ENCODE data around the gene PRF1. TPM values are rescaled to one million over a fixed set of nuclear protein-coding genes. Genes with fewer than 3 reads are reported as not detected.

Gene PRF1
- total and polyA plus RNA-seq, 2 experiments from 2014 or later = not detected

DNA sequence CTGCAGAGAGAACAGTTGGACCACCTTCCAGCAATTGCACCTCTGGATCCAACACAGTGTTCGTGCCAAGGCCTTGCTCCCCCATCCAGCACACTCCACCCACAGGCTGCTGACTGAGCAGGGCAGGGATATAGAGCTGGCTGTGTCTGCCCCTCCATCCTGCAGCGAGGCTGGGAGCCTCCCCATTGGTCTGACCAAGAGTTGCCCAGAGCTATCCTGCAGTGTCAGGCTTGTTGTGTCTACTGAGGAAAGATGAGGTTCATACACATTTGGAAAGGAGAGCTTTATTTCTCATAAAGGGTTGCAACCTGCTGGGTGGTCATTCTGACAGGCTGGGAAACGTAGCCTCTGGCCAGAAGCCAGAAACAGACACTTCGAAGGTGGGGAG lies 27.1 kb downstream of the PRF1 start:
- no peak overlapping the region for H3K4me2 ChIP-seq
- no peaks in the 10 kb centered on the region for H3K9me3 ChIP-seq (ENCODE audit: low read depth)
- H4K20me1 ChIP-seq (ENCODE audit: insufficient read depth, poor library complexity, severe bottlenecking) = no peaks in the 10 kb centered on the region
- no peaks in the 10 kb centered on the region for H3K79me2 ChIP-seq
- no peak overlapping the region for H2AFZ ChIP-seq
- H3K27me3 ChIP-seq = no peaks in the 10 kb centered on the region
- H3K36me3 ChIP-seq (replicated peaks; ENCODE audit: insufficient read depth, low read depth) = no peaks in the 10 kb centered on the region
- TF ChIP-seq EZH2phosphoT487 (IDR thresholded peaks at IDR 0.05; ENCODE audit: low read depth, severe bottlenecking, unreplicated experiment) = no peak
- TF ChIP-seq, protein P1, sequence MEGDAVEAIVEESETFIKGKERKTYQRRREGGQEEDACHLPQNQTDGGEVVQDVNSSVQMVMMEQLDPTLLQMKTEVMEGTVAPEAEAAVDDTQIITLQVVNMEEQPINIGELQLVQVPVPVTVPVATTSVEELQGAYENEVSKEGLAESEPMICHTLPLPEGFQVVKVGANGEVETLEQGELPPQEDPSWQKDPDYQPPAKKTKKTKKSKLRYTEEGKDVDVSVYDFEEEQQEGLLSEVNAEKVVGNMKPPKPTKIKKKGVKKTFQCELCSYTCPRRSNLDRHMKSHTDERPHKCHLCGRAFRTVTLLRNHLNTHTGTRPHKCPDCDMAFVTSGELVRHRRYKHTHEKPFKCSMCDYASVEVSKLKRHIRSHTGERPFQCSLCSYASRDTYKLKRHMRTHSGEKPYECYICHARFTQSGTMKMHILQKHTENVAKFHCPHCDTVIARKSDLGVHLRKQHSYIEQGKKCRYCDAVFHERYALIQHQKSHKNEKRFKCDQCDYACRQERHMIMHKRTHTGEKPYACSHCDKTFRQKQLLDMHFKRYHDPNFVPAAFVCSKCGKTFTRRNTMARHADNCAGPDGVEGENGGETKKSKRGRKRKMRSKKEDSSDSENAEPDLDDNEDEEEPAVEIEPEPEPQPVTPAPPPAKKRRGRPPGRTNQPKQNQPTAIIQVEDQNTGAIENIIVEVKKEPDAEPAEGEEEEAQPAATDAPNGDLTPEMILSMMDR (IDR thresholded peaks at IDR 0.05; ENCODE audit: poor library complexity) = no peak
- TF ChIP-seq EZH2 (IDR thresholded peaks at IDR 0.05; ENCODE audit: borderline replicate concordance) = no peak
- 52% methylated on average over 4 of the region's 4 CpGs for WGBS (ENCODE audit: low lambda C conversion rate, missing lambda C conversion rate)
- no peaks in the 10 kb centered on the region for H3K9me2 ChIP-seq (replicated peaks; ENCODE audit: insufficient read depth)
- no peak overlapping the region for H3K27ac ChIP-seq
- no peak for DNase-seq (ENCODE audit: low spot score)
- peaks cover 10% of the 10 kb centered on the region for H3K4me1 ChIP-seq (ENCODE audit: insufficient read depth)
- no peak overlapping the region for H3K4me3 ChIP-seq

DNA sequence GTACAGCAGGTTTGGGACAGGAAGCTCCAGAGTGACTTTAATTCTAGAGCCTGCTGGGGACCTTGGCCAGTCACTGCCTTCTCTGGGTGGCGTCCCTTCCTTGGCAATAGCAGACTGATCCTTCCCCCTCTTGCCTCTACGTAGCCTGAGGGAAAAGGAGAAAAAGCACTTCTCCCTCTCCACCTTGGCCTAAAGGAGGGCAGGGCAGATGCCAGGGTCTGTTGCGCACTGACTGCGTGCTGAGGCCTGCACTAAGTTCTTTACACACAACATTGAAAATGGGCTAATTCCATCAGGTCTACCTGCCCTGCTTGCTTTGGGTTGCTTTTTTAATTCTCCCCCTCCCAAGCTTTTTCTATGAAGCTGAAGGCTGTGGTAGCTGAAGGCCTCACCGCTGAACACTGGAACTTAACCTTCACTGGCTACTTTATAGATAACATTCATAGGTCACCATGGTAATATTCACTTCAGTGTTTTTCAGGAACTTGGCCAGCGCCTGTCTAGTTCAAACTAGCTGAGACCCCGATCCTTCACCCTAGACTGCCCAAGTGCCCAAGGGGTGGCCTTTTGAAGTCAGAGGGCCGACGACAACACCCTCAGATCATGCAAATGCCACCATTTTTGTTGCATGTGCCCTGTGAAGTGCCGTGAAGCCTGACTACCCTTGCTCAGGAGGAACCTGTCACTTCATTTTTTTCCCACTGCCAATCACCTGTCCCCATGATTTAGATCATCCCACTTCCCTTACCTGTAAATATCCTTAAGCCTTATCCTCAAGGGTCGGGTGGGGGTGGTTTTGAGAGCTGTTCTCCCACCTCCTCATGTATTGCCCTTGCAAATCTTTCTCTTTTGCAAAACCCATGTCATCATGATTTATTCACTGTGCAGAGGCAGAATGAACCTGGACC lies 28.7 kb downstream of the PRF1 start:
- Histone ChIP-seq H3K27me3 (no peaks in the 10 kb centered on the region), H4K20me1 (ENCODE audit: insufficient read depth, poor library complexity, severe bottlenecking) (no peaks in the 10 kb centered on the region), H3K27ac (no peak overlapping the region), H3K79me2 (no peaks in the 10 kb centered on the region), H2AFZ (no peak overlapping the region), H3K9me3 (ENCODE audit: low read depth) (no peaks in the 10 kb centered on the region), H3K9me2 (replicated peaks; ENCODE audit: insufficient read depth) (no peaks in the 10 kb centered on the region), H3K36me3 (replicated peaks; ENCODE audit: insufficient read depth, low read depth) (no peaks in the 10 kb centered on the region), H3K4me2 (no peak overlapping the region), H3K4me3 (no peak overlapping the region), H3K4me1 (ENCODE audit: insufficient read depth) (peaks cover 10% of the 10 kb centered on the region)
- TF ChIP-seq, protein P1 (IDR thresholded peaks at IDR 0.05; ENCODE audit: poor library complexity) = no peak
- TF ChIP-seq EZH2phosphoT487 (IDR thresholded peaks at IDR 0.05; ENCODE audit: low read depth, severe bottlenecking, unreplicated experiment) = no peak
- TF ChIP-seq EZH2 (IDR thresholded peaks at IDR 0.05; ENCODE audit: borderline replicate concordance) = no peak
- 89% methylated on average over 11 of the region's 11 CpGs for WGBS (ENCODE audit: low lambda C conversion rate, missing lambda C conversion rate)
- DNase-seq (ENCODE audit: low spot score) = no peak

DNA sequence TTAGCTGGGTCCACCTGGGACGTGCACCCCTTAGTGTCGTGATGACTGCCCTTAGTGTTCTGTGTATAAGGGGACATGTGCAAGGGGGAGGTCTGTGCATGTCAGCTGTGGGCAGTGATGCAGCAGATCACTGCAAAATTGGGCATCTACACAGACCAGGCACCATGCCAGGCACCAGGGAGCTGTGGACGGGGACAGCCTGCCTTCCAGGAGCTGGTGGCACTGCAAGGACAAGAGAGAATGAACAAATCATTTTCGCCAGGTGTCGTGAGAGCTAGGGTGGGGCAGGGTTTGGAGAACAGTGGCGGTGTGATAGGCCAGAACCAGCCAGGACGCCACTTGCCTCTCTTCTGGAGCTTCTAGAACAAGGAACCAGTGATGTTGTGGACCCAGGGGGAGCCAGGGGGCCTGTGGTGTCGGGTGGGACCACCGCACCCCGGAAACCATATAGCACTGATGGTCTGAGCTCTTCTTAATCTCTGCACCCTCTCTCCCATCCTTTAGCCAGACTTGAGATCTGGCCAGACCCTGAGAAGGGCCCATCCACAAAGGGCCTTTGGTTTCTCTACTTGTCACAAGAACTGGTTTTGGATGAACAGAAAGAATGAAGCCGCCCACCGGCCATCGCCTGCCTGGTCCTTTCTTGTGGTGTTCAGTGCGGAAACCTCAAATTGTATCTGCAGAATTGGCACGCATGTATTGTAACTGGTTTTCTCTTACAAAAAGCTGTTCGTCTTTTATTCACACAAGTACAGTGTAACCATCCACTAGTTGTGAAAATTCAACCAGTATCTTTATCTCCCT lies 30.7 kb downstream of the PRF1 start:
- no peaks in the 10 kb centered on the region for H3K36me3 ChIP-seq (replicated peaks; ENCODE audit: insufficient read depth, low read depth)
- no peaks in the 10 kb centered on the region for H4K20me1 ChIP-seq (ENCODE audit: insufficient read depth, poor library complexity, severe bottlenecking)
- H3K9me3 ChIP-seq (ENCODE audit: low read depth) = no peaks in the 10 kb centered on the region
- no peaks in the 10 kb centered on the region for H3K9me2 ChIP-seq (replicated peaks; ENCODE audit: insufficient read depth)
- no peak overlapping the region for H2AFZ ChIP-seq
- peaks cover 10% of the 10 kb centered on the region for H3K4me1 ChIP-seq (ENCODE audit: insufficient read depth)
- H3K4me2 ChIP-seq = no peak overlapping the region
- H3K4me3 ChIP-seq = no peak overlapping the region
- H3K27me3 ChIP-seq = no peaks in the 10 kb centered on the region
- no peak for DNase-seq (ENCODE audit: low spot score)
- H3K27ac ChIP-seq = no peak overlapping the region
- TF ChIP-seq EZH2 (IDR thresholded peaks at IDR 0.05; ENCODE audit: borderline replicate concordance) = no peak
- TF ChIP-seq EZH2phosphoT487 (IDR thresholded peaks at IDR 0.05; ENCODE audit: low read depth, severe bottlenecking, unreplicated experiment) = no peak
- TF ChIP-seq, protein P1 (IDR thresholded peaks at IDR 0.05; ENCODE audit: poor library complexity) = no peak
- WGBS (ENCODE audit: low lambda C conversion rate, missing lambda C conversion rate) = 94% methylated on average over 16 of the region's 16 CpGs
- H3K79me2 ChIP-seq = no peaks in the 10 kb centered on the region

Data from hepatocyte (in vitro differentiated cells).